ENCODE data around the gene PPARG.

- TF ChIP-seq CTCF (IDR thresholded peaks at IDR 0.05; ENCODE audit: low read depth, low read length, poor library complexity, severe bottlenecking), result no peak
- TF ChIP-seq EZH2phosphoT487 (IDR thresholded peaks at IDR 0.05; ENCODE audit: borderline replicate concordance, low read length), result no peak
These were observed 63.4 kb downstream of the PPARG start for GRCh38 chr3:12352253-12352652.

Measured in DOHH2 (cell line).